Calu3 (cell line): ENCODE results near the gene NEK6. TPM values are rescaled to one million over a fixed set of nuclear protein-coding genes. Genes with fewer than 3 reads are reported as not detected.
A peak's percentile ranks its signal among the peaks of the same experiment; 100 is the strongest.

Experiments
- BruUV-seq: library from RNA; stranded (reverse); fragments of 400-500 nt; replicated peaks from 2 replicates; lab custom pipeline; 2021; lab: Mats Ljungman, UMichigan
- CTCF ChIA-PET: fragments of 300-600 bp; sonication (Branson Sonifier 250); formaldehyde crosslinking; loops from one replicate; lab custom pipeline; 2022; ENCODE audit warnings: antibody characterized with exemption; lab: Charles Lee
- DNase-seq: peaks from one replicate; pipeline ENCODE4 v3.0.0; 2022
- H3K27ac Mint-ChIP-seq: one replicate; pipeline ENCODE4 v1.8.0; 2022; ENCODE audit warnings: mixed read lengths; ENCODE audit not compliant: unreplicated experiment
- H3K27me3 Mint-ChIP-seq: one replicate; pipeline ENCODE4 v1.8.0; 2022; ENCODE audit warnings: mixed read lengths; ENCODE audit not compliant: unreplicated experiment
- H3K36me3 Mint-ChIP-seq: one replicate; pipeline ENCODE4 v1.8.0; 2022; ENCODE audit warnings: mild to moderate bottlenecking, moderate library complexity, mixed read lengths; ENCODE audit not compliant: insufficient read depth, unreplicated experiment
- H3K4me1 Mint-ChIP-seq: one replicate; pipeline ENCODE4 v1.8.0; 2022; ENCODE audit warnings: mild to moderate bottlenecking, low read depth, mixed read lengths; ENCODE audit not compliant: unreplicated experiment
- H3K4me3 Mint-ChIP-seq: one replicate; pipeline ENCODE4 v1.8.0; 2022; ENCODE audit warnings: mild to moderate bottlenecking, low read depth, moderate library complexity, mixed read lengths; ENCODE audit not compliant: unreplicated experiment
- H3K9me3 Mint-ChIP-seq: one replicate; pipeline ENCODE4 v1.8.0; 2022; ENCODE audit warnings: low read depth, mixed read lengths; ENCODE audit not compliant: unreplicated experiment
- intact Hi-C: fragments of 100-400 bp; cut with micrococcal nuclease; formaldehyde crosslinking; loops from one replicate; pipeline ENCODE4 v1.10.0; 2022; ENCODE audit not compliant: unreplicated experiment
- total RNA-seq: library from RNA; stranded (reverse); gene quantifications from 2 replicates; pipeline ENCODE4 v1.2.3, GENCODE V29; 2022
- TF ChIP-seq, protein P1 (sequence below): fragments of 200-600 bp; IDR thresholded peaks from one replicate; pipeline ENCODE4 v1.8.0; 2022; ENCODE audit warnings: antibody characterized with exemption; ENCODE audit not compliant: unreplicated experiment

NEK6 gene
- total RNA-seq, 1 experiment from 2014 or later, result 43.0 TPM

DNA sequence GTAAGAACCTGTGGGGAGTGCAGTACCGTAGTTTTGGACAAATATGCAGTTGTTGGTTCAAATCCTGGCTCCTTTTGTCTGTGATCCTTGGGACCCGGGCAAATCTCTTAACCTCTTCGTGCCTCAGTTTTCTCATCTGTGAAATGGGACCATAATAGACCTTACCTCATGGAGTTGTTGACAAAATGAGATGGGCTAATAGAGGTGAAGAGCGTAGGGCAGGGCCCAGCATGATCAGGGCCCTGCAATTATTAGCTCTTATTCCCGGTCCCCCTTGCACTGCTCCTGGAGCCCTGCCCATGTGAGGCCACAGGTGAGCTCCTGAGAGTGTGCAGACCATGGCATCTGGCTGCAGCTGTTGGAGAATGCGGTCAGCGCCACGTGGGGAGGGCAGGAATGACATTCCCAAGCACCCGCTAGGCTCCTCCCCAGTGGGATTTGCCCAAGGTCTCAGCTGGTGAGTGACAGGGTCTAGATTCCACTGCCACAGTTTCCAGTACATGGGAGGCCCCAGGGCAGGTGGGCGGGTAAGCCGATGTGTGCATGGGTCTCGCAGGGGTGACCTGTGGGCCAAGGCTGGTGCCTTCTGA lies 41.0 kb downstream of the NEK6 start:
- no peaks in the 10 kb centered on the region for H3K27me3 Mint-ChIP-seq
- H3K4me3 Mint-ChIP-seq, result no peak overlapping the region
- BruUV-seq, result no TSS peak
- no peak overlapping the region for H3K27ac Mint-ChIP-seq
- peaks cover 29% of the 10 kb centered on the region for H3K4me1 Mint-ChIP-seq
- intact Hi-C loops, result no loop called here
- H3K9me3 Mint-ChIP-seq, result no peaks in the 10 kb centered on the region
- CTCF ChIA-PET, result no interaction called here
- peaks cover 14% of the 10 kb centered on the region for H3K36me3 Mint-ChIP-seq
- TF ChIP-seq, protein P1, sequence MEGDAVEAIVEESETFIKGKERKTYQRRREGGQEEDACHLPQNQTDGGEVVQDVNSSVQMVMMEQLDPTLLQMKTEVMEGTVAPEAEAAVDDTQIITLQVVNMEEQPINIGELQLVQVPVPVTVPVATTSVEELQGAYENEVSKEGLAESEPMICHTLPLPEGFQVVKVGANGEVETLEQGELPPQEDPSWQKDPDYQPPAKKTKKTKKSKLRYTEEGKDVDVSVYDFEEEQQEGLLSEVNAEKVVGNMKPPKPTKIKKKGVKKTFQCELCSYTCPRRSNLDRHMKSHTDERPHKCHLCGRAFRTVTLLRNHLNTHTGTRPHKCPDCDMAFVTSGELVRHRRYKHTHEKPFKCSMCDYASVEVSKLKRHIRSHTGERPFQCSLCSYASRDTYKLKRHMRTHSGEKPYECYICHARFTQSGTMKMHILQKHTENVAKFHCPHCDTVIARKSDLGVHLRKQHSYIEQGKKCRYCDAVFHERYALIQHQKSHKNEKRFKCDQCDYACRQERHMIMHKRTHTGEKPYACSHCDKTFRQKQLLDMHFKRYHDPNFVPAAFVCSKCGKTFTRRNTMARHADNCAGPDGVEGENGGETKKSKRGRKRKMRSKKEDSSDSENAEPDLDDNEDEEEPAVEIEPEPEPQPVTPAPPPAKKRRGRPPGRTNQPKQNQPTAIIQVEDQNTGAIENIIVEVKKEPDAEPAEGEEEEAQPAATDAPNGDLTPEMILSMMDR, result no peak
- DNase-seq, result no peak

DNA sequence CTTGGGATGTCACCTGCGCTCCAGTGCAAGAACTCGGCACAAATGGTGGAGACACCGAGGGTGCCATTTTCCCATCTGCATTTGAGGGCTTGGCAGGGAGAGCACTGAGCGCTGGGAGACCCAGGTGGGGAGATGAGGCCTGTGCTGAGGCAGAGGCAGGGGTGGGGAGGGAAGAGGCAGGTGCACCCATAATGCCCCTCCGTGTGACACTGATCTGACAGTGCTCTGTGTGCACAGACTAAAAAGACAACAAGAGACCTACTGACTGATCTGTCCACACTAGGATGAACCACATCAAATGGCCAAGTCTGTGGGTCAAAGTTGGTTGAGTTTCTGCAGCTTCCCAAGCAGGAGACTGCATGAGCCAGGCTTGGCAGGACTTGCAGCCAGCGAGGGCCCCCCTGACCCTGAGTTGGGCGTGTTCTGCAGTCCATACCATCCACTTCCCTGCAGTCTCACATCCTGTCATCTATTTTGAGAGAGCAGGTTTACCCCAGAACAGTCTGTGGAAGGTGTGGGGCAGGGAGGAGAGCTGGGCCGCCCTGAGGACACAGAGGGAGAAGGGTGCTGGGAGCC lies 41.9 kb downstream of the NEK6 start:
- no peak for DNase-seq
- Mint-ChIP-seq H3K9me3 (no peaks in the 10 kb centered on the region), H3K4me1 (peaks cover 29% of the 10 kb centered on the region), H3K36me3 (peaks cover 14% of the 10 kb centered on the region), H3K4me3 (no peak overlapping the region), H3K27ac (peak overlapping the region; percentile 23), H3K27me3 (no peaks in the 10 kb centered on the region)
- TF ChIP-seq, protein P1, result no peak
- CTCF ChIA-PET, result interaction anchor here (0.6 kb wide), 1 partner anchor 71 kb away, joined by 3 read pairs; no protein-coding TSS in a partner anchor
- BruUV-seq, result no TSS peak
- intact Hi-C loops, result no loop called here

- peaks cover 14% of the 10 kb centered on the region for H3K36me3 Mint-ChIP-seq
- BruUV-seq, result no TSS peak
- no peak overlapping the region for H3K27ac Mint-ChIP-seq
- intact Hi-C loops, result no loop called here
- H3K27me3 Mint-ChIP-seq, result no peaks in the 10 kb centered on the region
- CTCF ChIA-PET, result no interaction called here
- H3K9me3 Mint-ChIP-seq, result no peaks in the 10 kb centered on the region
- peaks cover 30% of the 10 kb centered on the region for H3K4me1 Mint-ChIP-seq
- no peak overlapping the region for H3K4me3 Mint-ChIP-seq
- TF ChIP-seq, protein P1, result no peak
- DNase-seq, result peak; percentile 32
Observed at GRCh38 chr9:124300312-124300711, 42.6 kb downstream of the NEK6 start.

GRCh38 chr9:124302921-124303320 lies 45.2 kb downstream of the NEK6 start:
- no peak for DNase-seq
- no peak overlapping the region for H3K27ac Mint-ChIP-seq
- H3K9me3 Mint-ChIP-seq, result no peaks in the 10 kb centered on the region
- peaks cover 34% of the 10 kb centered on the region for H3K4me1 Mint-ChIP-seq
- H3K27me3 Mint-ChIP-seq, result no peaks in the 10 kb centered on the region
- H3K36me3 Mint-ChIP-seq, result peaks cover 21% of the 10 kb centered on the region
- intact Hi-C loops, result no loop called here
- H3K4me3 Mint-ChIP-seq, result no peak overlapping the region
- CTCF ChIA-PET, result no interaction called here
- BruUV-seq, result no TSS peak
- TF ChIP-seq, protein P1, result no peak
